PC-3 (cell line): ENCODE data around the gene FCHO1. TPM values are rescaled to one million over a fixed set of nuclear protein-coding genes. Genes with fewer than 3 reads are reported as not detected.

ENCODE experiments used
- ATAC-seq: fragments of 200-7000 bp; cut with Tn5 transposase; 2 replicates; pipeline ENCODE4 v1.9.1; 2020; ENCODE audit warnings: mild to moderate bottlenecking, moderate library complexity
- BruUV-seq: library from RNA; stranded (reverse); fragments of 400-500 nt; replicated peaks from 2 replicates; lab custom pipeline; 2021; lab: Mats Ljungman, UMichigan
- CTCF ChIA-PET: fragments of 300-600 bp; sonication (Branson Sonifier 250); formaldehyde crosslinking; loops from one replicate; lab custom pipeline; 2022; ENCODE audit warnings: antibody characterized with exemption; lab: Charles Lee
- POLR2A ChIA-PET: fragments of 300-600 bp; sonication (Branson Sonifier 250); formaldehyde crosslinking; loops from one replicate; lab custom pipeline; 2022; ENCODE audit warnings: antibody characterized with exemption; ENCODE audit not compliant: unreplicated experiment; lab: Charles Lee
- DNase-seq: peaks from one replicate; pipeline ENCODE4 v3.0.0-alpha.2; 2015
- H2AFZ ChIP-seq: fragments of 300-600 bp; sonication (generic); 2 replicates; pipeline ENCODE4 v1.6.0; 2016; ENCODE audit warnings: antibody characterized with exemption, low read length
- H3F3A ChIP-seq: fragments of 300-600 bp; sonication (generic); one replicate; pipeline ENCODE4 v1.6.0; 2017; ENCODE audit warnings: antibody characterized with exemption, low read length, control low read depth, mild to moderate bottlenecking; ENCODE audit not compliant: unreplicated experiment
- H3K27ac ChIP-seq: fragments of 300-600 bp; sonication (generic); 2 replicates; pipeline ENCODE4 v1.5.1; 2016; ENCODE audit warnings: mild to moderate bottlenecking, low read length
- H3K27me3 ChIP-seq: fragments of 300-600 bp; sonication (generic); 2 replicates; pipeline ENCODE4 v1.6.1; 2016; ENCODE audit warnings: low read length, mixed read lengths
- H3K36me3 ChIP-seq: fragments of 300-600 bp; sonication (generic); 2 replicates; pipeline ENCODE4 v1.6.1; 2016; ENCODE audit warnings: low read depth, mixed run types, low read length, mixed read lengths
- H3K4me1 ChIP-seq: fragments of 300-600 bp; sonication (generic); 2 replicates; pipeline ENCODE4 v1.5.1; 2016; ENCODE audit warnings: low read length; ENCODE audit not compliant: insufficient read depth
- H3K4me2 ChIP-seq: fragments of 300-600 bp; sonication (generic); 2 replicates; pipeline ENCODE4 v1.6.0; 2016; ENCODE audit warnings: low read length
- H3K4me3 ChIP-seq: fragments of 300-600 bp; sonication (generic); 2 replicates; pipeline ENCODE4 v1.5.1; 2016; ENCODE audit warnings: mild to moderate bottlenecking, low read length, mixed read lengths
- H3K79me2 ChIP-seq: fragments of 300-600 bp; sonication (generic); 2 replicates; pipeline ENCODE4 v1.6.1; 2017; ENCODE audit warnings: low read length, mixed read lengths
- H3K9ac ChIP-seq: fragments of 300-600 bp; sonication (generic); 2 replicates; pipeline ENCODE4 v1.6.0; 2016; ENCODE audit warnings: mild to moderate bottlenecking, low read length
- H3K9me2 ChIP-seq: fragments of 300-600 bp; sonication (generic); replicated peaks from 2 replicates; pipeline ENCODE4 v1.6.1; 2016; ENCODE audit warnings: mixed run types, low read length, mixed read lengths
- H3K9me3 ChIP-seq: fragments of 300-600 bp; sonication (generic); 2 replicates; pipeline ENCODE4 v1.6.1; 2016; ENCODE audit warnings: low read length, mixed read lengths
- H4K20me1 ChIP-seq: fragments of 300-600 bp; sonication (generic); 2 replicates; pipeline ENCODE4 v1.6.1; 2016; ENCODE audit warnings: low read length, mixed read lengths
- CTCF ChIP-seq: fragments of 300-600 bp; sonication (generic); conservative IDR thresholded peaks from 2 replicates; pipeline ENCODE4 v1.5.1; 2017; ENCODE audit warnings: antibody characterized with exemption, low read depth, mild to moderate bottlenecking, low read length
- EZH2 ChIP-seq: fragments of 300-600 bp; sonication (generic); IDR thresholded peaks from one replicate; pipeline ENCODE4 v1.6.1; 2017; ENCODE audit warnings: antibody characterized with exemption, mild to moderate bottlenecking, low read length; ENCODE audit not compliant: unreplicated experiment
- EZH2phosphoT487 ChIP-seq: fragments of 300-600 bp; sonication (generic); IDR thresholded peaks from 2 replicates; pipeline ENCODE4 v1.6.1; 2018; ENCODE audit warnings: mild to moderate bottlenecking, antibody characterized with exemption, low read length, borderline replicate concordance
- intact Hi-C: fragments of 100-400 bp; cut with micrococcal nuclease; formaldehyde crosslinking; loops from 2 replicates; pipeline ENCODE4 v1.9.0; 2023
- total RNA-seq: library from RNA; depleted of rRNA; stranded (reverse); fragments of >200 nt; gene quantifications from 2 replicates; pipeline ENCODE4 v1.2.3, GENCODE V29; 2014

The FCHO1 gene
- total RNA-seq, 1 experiment from 2014 or later: 21.0 TPM

- no peak overlapping the region for H3K9ac ChIP-seq
- intact Hi-C loops: loop anchor here (1.0 kb wide), 1 partner anchor 62 kb away; no protein-coding TSS in a partner anchor
Observed at GRCh38 chr19:17766543-17767131, 15.4 kb downstream of the FCHO1 start.

DNA sequence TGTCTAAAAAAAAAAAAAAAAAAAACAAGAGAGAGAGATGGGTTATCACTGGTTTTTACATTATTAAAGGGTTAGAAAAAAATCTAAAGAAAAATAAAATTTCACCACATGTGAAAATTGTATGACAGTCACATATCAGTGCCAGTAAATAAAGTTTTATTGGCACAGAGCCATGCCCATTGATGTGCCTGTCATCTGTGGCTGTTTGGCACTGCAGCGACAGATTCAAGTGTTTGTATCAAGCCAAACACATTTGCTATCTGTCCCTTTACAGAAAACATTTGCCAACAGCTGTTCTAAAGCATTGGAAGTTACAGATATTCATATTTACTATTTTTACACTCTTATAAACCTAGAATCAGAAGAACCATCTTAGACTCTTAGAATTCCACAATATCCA, 16.3 kb downstream of the FCHO1 start:
- DNase-seq (no peak), ATAC-seq (no peak)
- no TSS peak for BruUV-seq
- Histone ChIP-seq H4K20me1 (no peaks in the 10 kb centered on the region), H3K4me2 (no peak overlapping the region), H3F3A (no peaks in the 10 kb centered on the region), H3K9me2 (no peaks in the 10 kb centered on the region), H3K27ac (no peak overlapping the region), H2AFZ (no peak overlapping the region), H3K79me2 (no peaks in the 10 kb centered on the region), H3K27me3 (no peaks in the 10 kb centered on the region), H3K9me3 (no peaks in the 10 kb centered on the region), H3K36me3 (no peaks in the 10 kb centered on the region), H3K4me3 (no peak overlapping the region), H3K9ac (no peak overlapping the region), H3K4me1 (peaks cover 9% of the 10 kb centered on the region)
- intact Hi-C loops: no loop called here
- POLR2A ChIA-PET: interaction anchor here (0.7 kb wide), 1 partner anchor 92 kb away, joined by 3 read pairs; the partner anchor contains the start of gene RPL18A
- CTCF ChIA-PET: interaction anchor here (1.3 kb wide), 1 partner anchor 162 kb away, joined by 11 read pairs; no protein-coding TSS in a partner anchor
- no peak for TF ChIP-seq EZH2phosphoT487
- no peak for TF ChIP-seq CTCF

More at GRCh38 chr19:17766543-17767131, 15.4 kb downstream of the FCHO1 start:
- no peaks in the 10 kb centered on the region for H3K27me3 ChIP-seq
- no peaks in the 10 kb centered on the region for H3K9me3 ChIP-seq
- peak overlapping the region; percentile 76 for H3K4me2 ChIP-seq
- TF ChIP-seq CTCF (peak; percentile 95), EZH2phosphoT487 (no peak)
- POLR2A ChIA-PET: no interaction called here
- DNase-seq (peak; percentile 90), ATAC-seq (peak; percentile 83)
- H4K20me1 ChIP-seq: no peaks in the 10 kb centered on the region
- H3K79me2 ChIP-seq: no peaks in the 10 kb centered on the region
- H3K27ac ChIP-seq: no peak overlapping the region
- H3K4me3 ChIP-seq: peak overlapping the region; percentile 52
- H3K36me3 ChIP-seq: no peaks in the 10 kb centered on the region
- no TSS peak for BruUV-seq
- CTCF ChIA-PET: interaction anchor here (0.5 to 1.3 kb wide), 11 partner anchors 19 to 658 kb away, joined by 3 to 11 read pairs (median 3); partner anchors contain the start of genes MAP1S, PGLS and RPL18A
- peaks cover 9% of the 10 kb centered on the region for H3K4me1 ChIP-seq
- no peaks in the 10 kb centered on the region for H3K9me2 ChIP-seq
- H2AFZ ChIP-seq: peak overlapping the region; percentile 57
- H3F3A ChIP-seq: no peaks in the 10 kb centered on the region

DNA sequence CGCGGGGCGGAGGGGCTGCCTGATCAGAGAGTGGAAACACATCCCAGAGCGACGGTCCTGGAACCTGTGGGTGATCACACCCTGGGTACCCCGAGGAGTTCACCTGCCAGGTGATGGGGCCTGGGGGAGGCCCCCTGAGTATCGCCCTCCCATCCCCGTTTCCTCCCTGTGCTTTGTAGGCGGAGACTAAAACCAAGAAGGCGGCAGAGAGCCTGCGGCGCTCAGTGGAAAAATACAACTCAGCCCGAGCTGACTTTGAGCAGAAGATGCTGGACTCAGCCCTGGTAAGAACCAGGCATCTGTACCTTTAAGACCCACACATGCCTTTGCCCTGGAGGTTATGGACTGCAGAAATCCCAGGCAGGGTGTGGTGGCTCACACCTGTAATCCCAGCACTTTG, 19.3 kb downstream of the FCHO1 start:
- BruUV-seq: no TSS peak
- no peaks in the 10 kb centered on the region for H3K79me2 ChIP-seq
- H3F3A ChIP-seq: no peaks in the 10 kb centered on the region
- no peaks in the 10 kb centered on the region for H3K9me2 ChIP-seq
- no peaks in the 10 kb centered on the region for H3K27me3 ChIP-seq
- no peaks in the 10 kb centered on the region for H3K36me3 ChIP-seq
- POLR2A ChIA-PET: no interaction called here
- H3K9ac ChIP-seq: no peak overlapping the region
- no peak overlapping the region for H2AFZ ChIP-seq
- no peaks in the 10 kb centered on the region for H4K20me1 ChIP-seq
- no peak overlapping the region for H3K4me2 ChIP-seq
- peaks cover 4% of the 10 kb centered on the region; the same call in 1 of the 2 replicates for H3K4me1 ChIP-seq
- H3K9me3 ChIP-seq: no peaks in the 10 kb centered on the region
- H3K4me3 ChIP-seq: no peak overlapping the region
- TF ChIP-seq CTCF (no peak), EZH2phosphoT487 (no peak), EZH2 (no peak)
- intact Hi-C loops: no loop called here
- no peak for ATAC-seq
- H3K27ac ChIP-seq: no peak overlapping the region
- CTCF ChIA-PET: no interaction called here
- DNase-seq: no peak
